ENCODE data around the gene GALNT3. TPM values are rescaled to one million over a fixed set of nuclear protein-coding genes. Genes with fewer than 3 reads are reported as not detected.

Gene GALNT3
- total RNA-seq, 1 experiment from 2014 or later = 9.8 TPM

DNA sequence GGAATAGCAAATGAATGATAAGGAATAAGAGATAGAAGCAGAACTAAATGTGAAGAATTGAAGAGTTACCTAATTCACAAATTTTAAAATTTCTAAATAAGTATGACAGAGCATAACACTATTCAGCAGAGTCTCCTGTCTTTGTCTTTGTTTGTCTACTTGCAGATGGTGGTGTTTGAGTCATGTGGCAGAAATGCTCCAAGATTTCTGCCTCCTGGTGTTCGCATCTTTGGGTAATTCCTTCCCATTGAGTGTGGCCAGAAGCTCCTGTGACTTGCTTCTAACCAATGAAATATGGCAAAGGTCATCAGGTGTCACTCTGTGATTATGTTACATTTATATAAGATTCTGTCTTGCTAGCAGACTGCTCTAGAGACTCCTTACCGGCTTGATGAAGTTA is 45.6 kb upstream of the GALNT3 start:
- intact Hi-C loops (cut with micrococcal nuclease) = no loop called here
- no peak overlapping the region for H3K4me2 ChIP-seq (ENCODE audit: low read length)
- no peaks in the 10 kb centered on the region for H3K9me3 ChIP-seq (ENCODE audit: control insufficient read depth in 1 of 2, insufficient read depth in 1 of 2, low read depth in 1 of 2, low read length in 2 of 2)
- ATAC-seq (no peak), DNase-seq (ENCODE audit: low read depth, low spot score) (no peak)
- H3K79me2 ChIP-seq (ENCODE audit: insufficient read depth, low read length) = no peaks in the 10 kb centered on the region
- TF ChIP-seq SIN3A (IDR thresholded peaks at IDR 0.05; ENCODE audit: low read depth) (no peak), JUND (IDR thresholded peaks at IDR 0.05) (no peak), RAD21 (IDR thresholded peaks at IDR 0.05; ENCODE audit: low read depth) (no peak), POLR2A (IDR thresholded peaks at IDR 0.05; ENCODE audit: borderline replicate concordance, extremely low read depth, insufficient read depth, insufficient read length) (no peak), ZNF274 (IDR thresholded peaks at IDR 0.05; ENCODE audit: low read depth, low read length) (no peak), FOSL1 (IDR thresholded peaks at IDR 0.05; ENCODE audit: low read depth) (no peak), SP1 (IDR thresholded peaks at IDR 0.05; ENCODE audit: low read depth) (no peak), POLR2AphosphoS5 (IDR thresholded peaks at IDR 0.05; ENCODE audit: low read depth, low read length) (no peak), CEBPB (IDR thresholded peaks at IDR 0.05; ENCODE audit: low read depth) (no peak), SRF (IDR thresholded peaks at IDR 0.05; ENCODE audit: low read depth) (no peak)
- TF ChIP-seq, protein P1, sequence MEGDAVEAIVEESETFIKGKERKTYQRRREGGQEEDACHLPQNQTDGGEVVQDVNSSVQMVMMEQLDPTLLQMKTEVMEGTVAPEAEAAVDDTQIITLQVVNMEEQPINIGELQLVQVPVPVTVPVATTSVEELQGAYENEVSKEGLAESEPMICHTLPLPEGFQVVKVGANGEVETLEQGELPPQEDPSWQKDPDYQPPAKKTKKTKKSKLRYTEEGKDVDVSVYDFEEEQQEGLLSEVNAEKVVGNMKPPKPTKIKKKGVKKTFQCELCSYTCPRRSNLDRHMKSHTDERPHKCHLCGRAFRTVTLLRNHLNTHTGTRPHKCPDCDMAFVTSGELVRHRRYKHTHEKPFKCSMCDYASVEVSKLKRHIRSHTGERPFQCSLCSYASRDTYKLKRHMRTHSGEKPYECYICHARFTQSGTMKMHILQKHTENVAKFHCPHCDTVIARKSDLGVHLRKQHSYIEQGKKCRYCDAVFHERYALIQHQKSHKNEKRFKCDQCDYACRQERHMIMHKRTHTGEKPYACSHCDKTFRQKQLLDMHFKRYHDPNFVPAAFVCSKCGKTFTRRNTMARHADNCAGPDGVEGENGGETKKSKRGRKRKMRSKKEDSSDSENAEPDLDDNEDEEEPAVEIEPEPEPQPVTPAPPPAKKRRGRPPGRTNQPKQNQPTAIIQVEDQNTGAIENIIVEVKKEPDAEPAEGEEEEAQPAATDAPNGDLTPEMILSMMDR (IDR thresholded peaks at IDR 0.05 in 2 of 3, conservative IDR thresholded peaks at IDR 0.05 in 1 of 3; ENCODE audit: borderline replicate concordance in 1 of 3, insufficient read depth in 1 of 3, low read depth in 2 of 3, low read length in 2 of 3) = no peak
- TF ChIP-seq, protein P2, sequence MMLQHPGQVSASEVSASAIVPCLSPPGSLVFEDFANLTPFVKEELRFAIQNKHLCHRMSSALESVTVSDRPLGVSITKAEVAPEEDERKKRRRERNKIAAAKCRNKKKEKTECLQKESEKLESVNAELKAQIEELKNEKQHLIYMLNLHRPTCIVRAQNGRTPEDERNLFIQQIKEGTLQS (IDR thresholded peaks at IDR 0.05) = no peak
- TF ChIP-seq, protein P3, sequence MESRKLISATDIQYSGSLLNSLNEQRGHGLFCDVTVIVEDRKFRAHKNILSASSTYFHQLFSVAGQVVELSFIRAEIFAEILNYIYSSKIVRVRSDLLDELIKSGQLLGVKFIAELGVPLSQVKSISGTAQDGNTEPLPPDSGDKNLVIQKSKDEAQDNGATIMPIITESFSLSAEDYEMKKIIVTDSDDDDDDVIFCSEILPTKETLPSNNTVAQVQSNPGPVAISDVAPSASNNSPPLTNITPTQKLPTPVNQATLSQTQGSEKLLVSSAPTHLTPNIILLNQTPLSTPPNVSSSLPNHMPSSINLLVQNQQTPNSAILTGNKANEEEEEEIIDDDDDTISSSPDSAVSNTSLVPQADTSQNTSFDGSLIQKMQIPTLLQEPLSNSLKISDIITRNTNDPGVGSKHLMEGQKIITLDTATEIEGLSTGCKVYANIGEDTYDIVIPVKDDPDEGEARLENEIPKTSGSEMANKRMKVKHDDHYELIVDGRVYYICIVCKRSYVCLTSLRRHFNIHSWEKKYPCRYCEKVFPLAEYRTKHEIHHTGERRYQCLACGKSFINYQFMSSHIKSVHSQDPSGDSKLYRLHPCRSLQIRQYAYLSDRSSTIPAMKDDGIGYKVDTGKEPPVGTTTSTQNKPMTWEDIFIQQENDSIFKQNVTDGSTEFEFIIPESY (IDR thresholded peaks at IDR 0.05; ENCODE audit: extremely low read depth, insufficient replicate concordance, low read length) = no peak
- TF ChIP-seq, protein P4, sequence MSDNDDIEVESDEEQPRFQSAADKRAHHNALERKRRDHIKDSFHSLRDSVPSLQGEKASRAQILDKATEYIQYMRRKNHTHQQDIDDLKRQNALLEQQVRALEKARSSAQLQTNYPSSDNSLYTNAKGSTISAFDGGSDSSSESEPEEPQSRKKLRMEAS (IDR thresholded peaks at IDR 0.05) = no peak
- H3K9me2 ChIP-seq (ENCODE audit: insufficient read depth) = no peaks in the 10 kb centered on the region
- no peaks in the 10 kb centered on the region for H4K20me1 ChIP-seq (ENCODE audit: insufficient read depth)
- no peaks in the 10 kb centered on the region for H3K27me3 ChIP-seq (ENCODE audit: insufficient read depth, low read length)
- no peak overlapping the region for H2AFZ ChIP-seq (ENCODE audit: low read depth, low read length, poor library complexity, severe bottlenecking)
- no TSS peak for BruUV-seq (replicated peaks)
- no peak overlapping the region for H3K27ac ChIP-seq (ENCODE audit: low read depth, low read length)
- H3K4me1 ChIP-seq (ENCODE audit: control insufficient read depth in 1 of 2, insufficient read depth in 2 of 2, low read length in 2 of 2) = no peaks in the 10 kb centered on the region
- RAD21 ChIA-PET (ENCODE audit: low non-redundant PET in 1 of 2, low total read pairs in 2 of 2, uncharacterized antibody in 2 of 2, unreplicated experiment in 2 of 2) = no interaction called here
- H3K36me3 ChIP-seq (ENCODE audit: control insufficient read depth in 1 of 2, insufficient read depth in 2 of 2, low read length in 2 of 2) = no peaks in the 10 kb centered on the region
- no peak overlapping the region for H3K4me3 ChIP-seq (replicated peaks in 1 of 2; ENCODE audit: low read depth in 1 of 2, low read length in 2 of 2)
- CTCF ChIA-PET = no interaction called here
- POLR2A ChIA-PET = no interaction called here
- no peak overlapping the region for H3K9ac ChIP-seq (ENCODE audit: low read length)
